ENCODE data around the gene TOMM6. TPM values are rescaled to one million over a fixed set of nuclear protein-coding genes. Genes with fewer than 3 reads are reported as not detected.

The TOMM6 gene
- total RNA-seq (2021): 197 and 206 TPM in 2 replicates
- percentile 97 among the genes with signal in this experiment for Bru-seq, nascent RNA
- percentile 91 among the genes with signal in this experiment for BruChase-seq, experiment 1, labeled RNA remaining after a 2-hour chase
- BruChase-seq, experiment 2, labeled RNA remaining after a 6-hour chase: percentile 97 among the genes with signal in this experiment
- long read RNA-seq, transcript TOMM6-202 (3 exons, 637 nt): minor isoform, 14 of 79 reads
- long read RNA-seq, transcript TOMM6-201 (3 exons, 595 nt): major isoform, 65 of 79 reads
- long read RNA-seq, partial matches to known transcripts: 0 of 79 reads
- long read RNA-seq, other reads (novel, unspliced or antisense): 0 of 79 reads

- TF ChIP-seq EZH2 (IDR thresholded peaks at IDR 0.05; ENCODE audit: borderline replicate concordance, low read depth, low read length, poor library complexity, severe bottlenecking) (no peak), CTCF (conservative IDR thresholded peaks at IDR 0.05; ENCODE audit: low read depth, low read length) (no peak; the same call in none of the 2 replicates)
- BruUV-seq (replicated peaks): no TSS peak
- H3K9me3 ChIP-seq (ENCODE audit: low read depth, low read length, poor library complexity, severe bottlenecking): no peaks in the 10 kb centered on the region
- H3K4me3 ChIP-seq (ENCODE audit: low read depth, low read length, poor library complexity, severe bottlenecking): peak within 1 kb of the TSS; percentile 86
- no peaks in the 10 kb centered on the region for H3K27me3 ChIP-seq (replicated peaks; ENCODE audit: insufficient read depth, low read depth, low read length, poor library complexity)
- peaks cover 35% of the 10 kb centered on the region for H3K36me3 ChIP-seq (ENCODE audit: insufficient read depth, low read length, poor library complexity, severe bottlenecking)
- H3K27ac ChIP-seq (ENCODE audit: low read depth, low read length, poor library complexity, severe bottlenecking): peak within 1 kb of the TSS; percentile 86
- intact Hi-C loops (cut with micrococcal nuclease; ENCODE audit: unreplicated experiment): loop anchor here (1.0 to 5.0 kb wide), 3 partner anchors 134 to 1110 kb away; partner anchors contain the start of genes BYSL and MED20
- H3K4me1 ChIP-seq (ENCODE audit: insufficient read depth, low read length, poor library complexity, severe bottlenecking): peaks cover 5% of the 10 kb centered on the region
- peak; percentile 95 for DNase-seq (ENCODE audit: low spot score)
- ChIA-PET CTCF (interaction anchor here (0.6 to 2.8 kb wide), 10 partner anchors 9 to 419 kb away, joined by 3 to 16 read pairs (median 4); partner anchors contain the start of genes BYSL, MED20, TFEB and USP49), POLR2A (ENCODE audit: low non-redundant PET) (interaction anchor here (0.6 kb wide), 1 partner anchor 842 kb away, joined by 3 read pairs; no protein-coding TSS in a partner anchor)
Observed at GRCh38 chr6:41787219-41787917, at the start of gene TOMM6. TOMM6 (plus strand) TSS chr6:41787694; CDS start chr6:41787698, 4 bp downstream.

- intact Hi-C loops (cut with micrococcal nuclease; ENCODE audit: unreplicated experiment): no loop called here
- no peak for DNase-seq (ENCODE audit: low spot score)
- no TSS peak for BruUV-seq (replicated peaks)
- peaks cover 9% of the 10 kb centered on the region for H3K4me1 ChIP-seq (ENCODE audit: insufficient read depth, low read length, poor library complexity, severe bottlenecking)
- H3K27ac ChIP-seq (ENCODE audit: low read depth, low read length, poor library complexity, severe bottlenecking): no peak overlapping the region
- no peaks in the 10 kb centered on the region for H3K9me3 ChIP-seq (ENCODE audit: low read depth, low read length, poor library complexity, severe bottlenecking)
- CTCF ChIA-PET: no interaction called here
- TF ChIP-seq CTCF (conservative IDR thresholded peaks at IDR 0.05; ENCODE audit: low read depth, low read length) (no peak), EZH2 (IDR thresholded peaks at IDR 0.05; ENCODE audit: borderline replicate concordance, low read depth, low read length, poor library complexity, severe bottlenecking) (no peak)
- POLR2A ChIA-PET (ENCODE audit: low non-redundant PET): no interaction called here
- H3K36me3 ChIP-seq (ENCODE audit: insufficient read depth, low read length, poor library complexity, severe bottlenecking): no peaks in the 10 kb centered on the region
- H3K4me3 ChIP-seq (ENCODE audit: low read depth, low read length, poor library complexity, severe bottlenecking): no peak overlapping the region
- no peaks in the 10 kb centered on the region for H3K27me3 ChIP-seq (replicated peaks; ENCODE audit: insufficient read depth, low read depth, low read length, poor library complexity)
Observed at GRCh38 chr6:41739041-41739440, 48.5 kb upstream of the TOMM6 start.

GRCh38 chr6:41740366-41741162 is 46.9 kb upstream of the TOMM6 start:
- DNase-seq (ENCODE audit: low spot score): no peak
- intact Hi-C loops (cut with micrococcal nuclease; ENCODE audit: unreplicated experiment): no loop called here
- Histone ChIP-seq H3K9me3 (ENCODE audit: low read depth, low read length, poor library complexity, severe bottlenecking) (no peaks in the 10 kb centered on the region), H3K4me1 (ENCODE audit: insufficient read depth, low read length, poor library complexity, severe bottlenecking) (peaks cover 8% of the 10 kb centered on the region), H3K36me3 (ENCODE audit: insufficient read depth, low read length, poor library complexity, severe bottlenecking) (no peaks in the 10 kb centered on the region), H3K27ac (ENCODE audit: low read depth, low read length, poor library complexity, severe bottlenecking) (no peak overlapping the region), H3K4me3 (ENCODE audit: low read depth, low read length, poor library complexity, severe bottlenecking) (no peak overlapping the region), H3K27me3 (replicated peaks; ENCODE audit: insufficient read depth, low read depth, low read length, poor library complexity) (no peaks in the 10 kb centered on the region)
- ChIA-PET CTCF (no interaction called here), POLR2A (ENCODE audit: low non-redundant PET) (no interaction called here)
- no TSS peak for BruUV-seq (replicated peaks)
- TF ChIP-seq CTCF (conservative IDR thresholded peaks at IDR 0.05; ENCODE audit: low read depth, low read length): no peak

Data from A673 (cell line).